NCI-H146 treated with DMSO at 0.1 percent for 48 hours (cell line): Measurements from ENCODE around the gene WDFY2.

Experiments
- DNase-seq: peaks from one replicate; lab custom pipeline; 2025; ENCODE audit not compliant: unreplicated experiment; lab: John Stamatoyannopoulos, UW

Gene WDFY2

DNA sequence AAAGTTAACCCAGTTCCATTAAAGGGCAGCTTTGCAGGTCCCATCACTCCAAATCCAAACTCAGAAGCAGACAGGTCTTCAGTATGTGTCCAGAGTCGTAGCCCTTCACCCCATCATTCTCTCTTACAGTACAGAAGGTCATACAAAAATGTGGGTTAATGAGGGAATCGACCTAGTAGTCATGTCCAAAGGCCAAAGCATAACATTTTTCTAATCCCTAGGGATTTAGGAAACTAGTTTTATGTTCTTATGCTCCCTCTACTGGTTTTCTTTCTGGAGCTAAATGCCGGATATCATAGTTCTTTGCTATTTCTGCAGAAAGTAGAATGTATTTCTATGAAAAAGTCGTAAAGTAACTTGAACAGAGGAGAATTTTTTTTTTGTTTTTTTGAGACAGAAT is 147.5 kb downstream of the WDFY2 start:
- DNase-seq = no peak

- DNase-seq = peak; percentile 11
These were observed 149.4 kb downstream of the WDFY2 start for GRCh38 chr13:51733374-51734298.

- no peak for DNase-seq
These were observed 150.5 kb downstream of the WDFY2 start for GRCh38 chr13:51734786-51735185.

- DNase-seq = no peak
These were observed 153.3 kb downstream of the WDFY2 start for GRCh38 chr13:51737609-51738008.

DNA sequence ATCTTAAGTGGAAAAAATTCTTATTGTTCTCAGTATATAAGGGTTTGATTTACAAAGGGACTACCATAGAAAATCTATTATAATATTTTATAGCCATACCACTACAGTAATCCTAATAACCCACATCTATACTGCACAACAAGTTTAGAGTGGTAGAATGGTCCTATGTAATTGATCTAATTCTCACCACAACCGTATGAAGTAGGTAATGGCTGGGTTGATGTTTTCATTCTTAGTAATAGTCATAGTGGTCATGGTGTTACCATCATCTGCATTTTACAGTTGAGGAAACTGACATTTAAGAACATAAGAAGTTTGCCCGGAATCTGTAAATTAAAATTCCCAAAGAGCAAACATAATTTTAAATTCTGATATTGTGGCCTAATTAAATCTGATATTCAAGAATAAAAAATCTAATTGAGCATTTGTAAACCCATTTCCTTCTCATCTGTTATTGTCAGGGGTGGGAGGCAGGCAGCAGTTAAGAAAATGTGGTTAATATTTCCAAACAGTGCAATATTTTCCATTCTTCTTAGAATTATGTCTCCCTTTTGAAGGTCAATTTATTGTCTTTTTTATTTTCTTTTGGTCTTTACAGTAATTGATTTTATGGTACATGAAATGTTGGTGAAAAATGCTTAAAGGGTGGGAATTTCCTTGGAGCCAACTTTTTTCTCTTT is 154.1 kb downstream of the WDFY2 start:
- no peak for DNase-seq

DNA sequence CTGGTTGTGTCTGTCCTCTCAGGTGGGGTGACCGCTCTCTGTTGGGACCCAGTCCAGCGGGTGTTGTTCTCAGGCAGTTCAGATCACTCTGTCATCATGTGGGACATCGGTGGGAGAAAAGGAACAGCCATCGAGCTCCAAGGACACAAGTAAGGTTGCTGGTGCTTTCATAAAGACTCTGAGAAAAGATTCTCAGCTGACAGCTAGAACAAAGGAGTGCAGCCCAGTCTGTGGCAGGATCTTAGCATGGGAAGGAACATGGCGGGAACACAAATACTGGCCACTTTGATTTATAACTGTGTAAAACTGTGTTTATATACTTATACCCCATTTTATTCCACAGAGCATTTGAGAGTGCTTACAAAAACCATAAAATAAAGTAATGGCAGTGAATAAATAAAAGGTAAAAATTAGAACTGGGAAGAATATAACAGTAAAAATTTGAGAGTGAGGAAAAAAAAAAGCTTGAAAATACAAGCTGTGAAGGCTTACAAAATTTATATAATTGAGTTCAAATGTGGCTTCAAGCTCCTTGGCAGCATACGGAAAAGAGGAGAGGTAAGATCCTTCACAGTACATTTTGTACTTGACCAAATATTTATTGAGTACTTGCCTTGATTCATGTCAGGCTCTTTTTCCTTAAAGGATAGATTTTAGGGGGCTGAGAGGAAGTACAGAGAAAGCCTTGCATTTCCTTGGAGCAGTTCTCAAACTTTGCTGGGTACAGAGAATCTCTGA is 154.9 kb downstream of the WDFY2 start:
- DNase-seq = no peak

DNA sequence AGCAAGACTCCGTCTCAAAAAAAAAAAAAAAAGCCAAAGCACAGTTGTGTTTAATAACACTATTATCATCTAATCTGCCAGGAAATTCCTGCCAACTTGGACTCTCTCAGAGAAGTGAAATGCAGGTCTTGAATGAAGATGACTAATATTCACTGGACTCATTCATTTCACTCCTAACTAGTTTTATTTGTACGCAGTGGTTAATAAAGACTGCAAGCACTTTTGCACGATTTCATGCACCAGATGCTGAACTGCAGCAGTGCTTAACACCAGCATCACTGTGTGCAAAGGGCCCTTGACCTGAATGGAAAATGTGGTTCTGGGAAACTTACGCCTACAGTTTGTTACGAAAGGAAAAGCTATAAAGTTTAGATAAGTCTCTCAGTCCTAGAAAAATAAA is 156.4 kb downstream of the WDFY2 start:
- DNase-seq = no peak

DNA sequence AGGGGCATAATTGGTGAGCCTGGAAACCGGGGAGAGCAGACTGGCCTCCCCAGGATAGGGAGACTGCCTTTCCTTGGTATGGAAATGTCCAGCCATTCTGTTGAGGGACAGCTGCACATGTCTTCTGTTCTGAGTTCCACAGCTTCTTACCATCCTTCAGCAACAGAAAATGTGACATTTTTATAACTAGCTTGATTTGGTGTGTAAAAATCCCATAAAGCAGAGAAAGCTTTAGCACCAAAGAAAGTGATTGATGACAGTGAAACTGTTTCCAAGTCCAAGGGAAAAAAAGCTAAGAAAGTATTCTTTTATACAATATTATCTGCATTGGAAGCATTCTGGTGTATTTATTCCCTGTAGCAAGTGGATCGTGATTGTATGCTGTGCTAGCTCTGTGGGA is 157.8 kb downstream of the WDFY2 start:
- DNase-seq = no peak

GRCh38 chr13:51742611-51743010 is 158.3 kb downstream of the WDFY2 start:
- no peak for DNase-seq

GRCh38 chr13:51745243-51745642 is 161.0 kb downstream of the WDFY2 start:
- no peak for DNase-seq

DNA sequence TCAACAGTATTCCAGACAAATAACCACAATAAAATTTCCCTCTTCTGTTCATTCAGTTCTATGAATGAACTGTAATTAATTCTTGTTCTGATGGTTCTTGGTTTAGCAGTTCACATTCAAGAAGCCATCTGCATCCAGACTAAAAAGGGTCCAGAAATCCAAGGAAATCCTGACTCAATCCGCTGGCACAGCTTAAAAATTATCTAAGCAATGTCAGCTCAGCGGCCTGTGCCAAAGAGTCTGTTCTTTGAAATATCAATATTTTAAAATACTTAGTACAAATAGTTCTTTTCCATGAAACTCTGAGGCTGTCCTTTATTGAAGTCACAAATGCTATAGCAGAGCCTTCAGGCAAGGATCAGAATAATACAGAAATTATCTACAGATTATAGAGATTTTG is 162.5 kb downstream of the WDFY2 start:
- no peak for DNase-seq

- DNase-seq = no peak
These were observed 163.5 kb downstream of the WDFY2 start for GRCh38 chr13:51747438-51748434.

DNA sequence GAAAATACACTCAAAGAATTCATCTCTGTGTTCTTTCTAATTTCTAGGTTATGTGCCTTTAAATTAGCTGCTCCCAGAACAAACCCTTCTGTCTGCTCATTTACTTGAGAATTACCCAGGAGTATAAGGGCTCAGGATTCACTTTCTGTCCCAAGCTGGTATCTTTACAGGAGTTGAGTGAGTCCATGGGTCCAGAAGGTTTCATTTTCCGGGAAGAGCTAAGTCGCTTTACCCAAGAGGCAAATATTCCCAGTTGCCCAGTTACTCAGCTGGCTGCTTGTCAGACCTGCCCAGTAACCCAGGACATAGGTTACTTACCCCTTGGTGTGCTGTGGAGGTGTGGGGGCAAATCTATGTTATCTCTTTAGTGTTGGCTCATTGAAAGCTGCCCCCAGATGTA is 172.4 kb downstream of the WDFY2 start:
- DNase-seq = no peak

GRCh38 chr13:51758691-51759090 is 174.4 kb downstream of the WDFY2 start:
- no peak for DNase-seq

DNA sequence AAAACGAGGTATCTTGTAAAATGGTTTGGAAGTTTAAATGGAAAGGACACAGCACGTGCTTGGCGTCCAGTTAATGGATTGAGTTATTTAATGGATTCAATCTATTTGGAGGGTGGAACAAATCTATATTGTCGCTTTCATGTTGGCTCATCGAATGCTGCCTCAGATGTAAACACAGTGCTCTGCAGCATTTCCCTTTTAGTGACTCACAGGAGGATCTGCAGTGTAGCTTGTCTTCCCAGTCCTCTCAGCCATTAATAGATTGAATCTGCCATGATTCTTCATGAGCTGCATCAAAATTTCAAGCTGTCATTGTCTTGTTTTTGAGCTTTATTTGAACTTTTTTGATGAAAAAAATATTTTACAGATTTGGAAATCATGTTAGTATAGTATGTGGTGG is 175.0 kb downstream of the WDFY2 start:
- no peak for DNase-seq

DNA sequence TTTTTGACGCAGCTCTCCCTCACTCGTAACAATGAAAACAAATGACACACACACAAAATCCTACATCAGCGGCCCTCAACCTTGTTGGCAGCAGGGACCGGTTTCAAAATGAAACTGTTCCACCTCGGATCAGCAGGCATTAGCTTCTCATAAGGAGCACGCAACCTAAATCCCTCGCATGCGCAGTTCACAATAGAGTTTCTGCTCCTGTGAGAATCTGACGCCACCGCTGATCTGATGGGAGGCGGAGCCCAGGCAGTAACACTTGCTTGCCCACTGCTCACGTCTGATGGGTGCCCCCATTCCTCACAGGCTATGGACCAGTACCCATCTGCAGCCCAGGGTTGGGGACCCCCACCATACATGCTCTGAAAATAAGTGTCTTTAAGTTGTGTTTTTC is 176.3 kb downstream of the WDFY2 start:
- no peak for DNase-seq

- DNase-seq = no peak
These were observed 177.5 kb downstream of the WDFY2 start for GRCh38 chr13:51761643-51762350.

- no peak for DNase-seq
These were observed 179.2 kb downstream of the WDFY2 start for GRCh38 chr13:51763486-51763885.

DNA sequence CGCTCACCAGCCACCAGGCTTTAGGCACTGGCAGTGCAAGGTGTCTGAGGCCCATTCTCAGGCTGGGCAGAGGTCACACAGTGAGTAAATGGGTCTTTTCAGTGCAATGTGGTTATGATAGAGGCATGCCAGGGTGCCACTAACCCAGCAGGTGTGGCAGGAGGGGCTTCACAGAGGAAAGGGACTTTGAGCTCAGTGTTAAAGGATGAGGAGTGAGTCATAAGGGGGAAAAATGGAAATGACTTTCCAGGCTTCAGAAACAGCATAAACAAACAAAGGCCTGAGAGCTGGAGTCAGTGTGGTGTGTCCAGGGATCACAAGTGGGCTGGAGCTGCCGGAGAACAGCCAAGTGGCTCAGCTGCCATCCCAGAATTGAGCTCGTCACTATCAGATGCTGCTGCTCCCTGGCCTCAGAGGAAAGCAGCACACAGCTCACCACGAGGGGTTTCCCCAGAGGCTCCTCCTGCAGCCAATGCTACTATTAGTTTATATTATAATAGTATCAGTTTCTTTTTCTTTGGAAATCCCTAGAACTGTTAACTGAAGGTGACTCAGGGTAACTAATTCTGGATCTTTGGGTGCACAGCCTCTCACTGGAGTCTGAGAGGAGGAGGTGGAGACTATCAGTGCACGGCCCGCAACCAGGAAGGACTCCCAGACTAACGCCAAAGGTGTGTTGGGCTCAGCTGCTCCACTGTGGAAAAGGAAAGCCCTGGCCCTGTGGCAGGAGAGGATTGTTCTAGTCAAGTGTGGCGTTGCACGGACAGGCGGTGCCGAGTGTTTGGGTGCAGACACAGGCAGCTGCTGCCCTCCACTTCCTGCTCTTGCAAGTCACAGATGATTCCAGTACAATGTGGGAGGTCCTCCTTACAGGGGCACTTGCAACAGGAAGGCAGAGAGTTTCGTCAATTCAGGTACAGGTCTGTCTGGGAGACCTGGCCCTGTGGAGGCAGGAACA is 180.2 kb downstream of the WDFY2 start:
- DNase-seq = peak; percentile 13
